ENCODE results near the gene G3BP1. TPM values are rescaled to one million over a fixed set of nuclear protein-coding genes. Genes with fewer than 3 reads are reported as not detected.

G3BP1 gene
- polyA plus RNA-seq, 1 donor from 2014 or later: 65.5 TPM

DNA sequence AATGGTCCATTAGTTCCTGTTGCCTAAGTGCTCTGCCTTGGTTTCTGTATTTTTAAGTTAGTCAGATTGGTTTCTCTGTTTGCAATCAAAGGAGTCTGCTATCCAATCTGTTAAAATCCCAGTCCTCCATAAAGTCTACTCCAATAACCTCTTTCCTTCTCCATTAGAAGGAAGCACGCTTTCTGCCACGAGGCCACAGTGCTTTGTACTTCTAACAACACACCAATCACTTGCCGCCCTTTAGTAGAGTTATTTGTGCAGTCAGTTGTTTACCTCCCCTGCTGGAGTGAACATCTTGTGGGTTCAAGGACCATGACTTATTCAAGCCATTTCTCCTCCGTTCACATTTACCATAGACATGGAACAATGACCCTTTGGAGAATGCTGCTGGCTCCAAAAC is 83.9 kb downstream of the G3BP1 start:
- Histone ChIP-seq H3K27ac (ENCODE audit: low read length) (no peak overlapping the region), H3K36me3 (ENCODE audit: insufficient read depth, low read length) (no peaks in the 10 kb centered on the region), H3K4me2 (ENCODE audit: low read length) (no peak overlapping the region), H3K9me2 (ENCODE audit: insufficient read depth, low read length) (no peaks in the 10 kb centered on the region), H3K9me3 (ENCODE audit: low read length) (no peaks in the 10 kb centered on the region), H3K4me3 (ENCODE audit: low read length) (no peak overlapping the region), H3F3A (ENCODE audit: insufficient read depth, low read length, poor library complexity, severe bottlenecking) (no peaks in the 10 kb centered on the region), H3K79me2 (replicated peaks; ENCODE audit: insufficient read depth, low read length) (no peaks in the 10 kb centered on the region), H3K27me3 (ENCODE audit: insufficient read depth, low read depth, low read length) (no peaks in the 10 kb centered on the region), H4K20me1 (ENCODE audit: insufficient read depth) (no peaks in the 10 kb centered on the region), H3K9ac (ENCODE audit: low read length) (no peak overlapping the region), H2AFZ (ENCODE audit: low read depth, low read length) (no peak overlapping the region)
- TF ChIP-seq SMC3 (conservative IDR thresholded peaks at IDR 0.05; ENCODE audit: poor library complexity): no peak
- TF ChIP-seq, protein P1, sequence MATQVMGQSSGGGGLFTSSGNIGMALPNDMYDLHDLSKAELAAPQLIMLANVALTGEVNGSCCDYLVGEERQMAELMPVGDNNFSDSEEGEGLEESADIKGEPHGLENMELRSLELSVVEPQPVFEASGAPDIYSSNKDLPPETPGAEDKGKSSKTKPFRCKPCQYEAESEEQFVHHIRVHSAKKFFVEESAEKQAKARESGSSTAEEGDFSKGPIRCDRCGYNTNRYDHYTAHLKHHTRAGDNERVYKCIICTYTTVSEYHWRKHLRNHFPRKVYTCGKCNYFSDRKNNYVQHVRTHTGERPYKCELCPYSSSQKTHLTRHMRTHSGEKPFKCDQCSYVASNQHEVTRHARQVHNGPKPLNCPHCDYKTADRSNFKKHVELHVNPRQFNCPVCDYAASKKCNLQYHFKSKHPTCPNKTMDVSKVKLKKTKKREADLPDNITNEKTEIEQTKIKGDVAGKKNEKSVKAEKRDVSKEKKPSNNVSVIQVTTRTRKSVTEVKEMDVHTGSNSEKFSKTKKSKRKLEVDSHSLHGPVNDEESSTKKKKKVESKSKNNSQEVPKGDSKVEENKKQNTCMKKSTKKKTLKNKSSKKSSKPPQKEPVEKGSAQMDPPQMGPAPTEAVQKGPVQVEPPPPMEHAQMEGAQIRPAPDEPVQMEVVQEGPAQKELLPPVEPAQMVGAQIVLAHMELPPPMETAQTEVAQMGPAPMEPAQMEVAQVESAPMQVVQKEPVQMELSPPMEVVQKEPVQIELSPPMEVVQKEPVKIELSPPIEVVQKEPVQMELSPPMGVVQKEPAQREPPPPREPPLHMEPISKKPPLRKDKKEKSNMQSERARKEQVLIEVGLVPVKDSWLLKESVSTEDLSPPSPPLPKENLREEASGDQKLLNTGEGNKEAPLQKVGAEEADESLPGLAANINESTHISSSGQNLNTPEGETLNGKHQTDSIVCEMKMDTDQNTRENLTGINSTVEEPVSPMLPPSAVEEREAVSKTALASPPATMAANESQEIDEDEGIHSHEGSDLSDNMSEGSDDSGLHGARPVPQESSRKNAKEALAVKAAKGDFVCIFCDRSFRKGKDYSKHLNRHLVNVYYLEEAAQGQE (IDR thresholded peaks at IDR 0.05; ENCODE audit: borderline replicate concordance): no peak
- no peak for TF ChIP-seq EZH2 (IDR thresholded peaks at IDR 0.05; ENCODE audit: borderline replicate concordance, insufficient read depth, low read length, poor library complexity, severe bottlenecking)
- TF ChIP-seq MXI1 (conservative IDR thresholded peaks at IDR 0.05; ENCODE audit: poor library complexity, severe bottlenecking): no peak
- TF ChIP-seq, protein P2, sequence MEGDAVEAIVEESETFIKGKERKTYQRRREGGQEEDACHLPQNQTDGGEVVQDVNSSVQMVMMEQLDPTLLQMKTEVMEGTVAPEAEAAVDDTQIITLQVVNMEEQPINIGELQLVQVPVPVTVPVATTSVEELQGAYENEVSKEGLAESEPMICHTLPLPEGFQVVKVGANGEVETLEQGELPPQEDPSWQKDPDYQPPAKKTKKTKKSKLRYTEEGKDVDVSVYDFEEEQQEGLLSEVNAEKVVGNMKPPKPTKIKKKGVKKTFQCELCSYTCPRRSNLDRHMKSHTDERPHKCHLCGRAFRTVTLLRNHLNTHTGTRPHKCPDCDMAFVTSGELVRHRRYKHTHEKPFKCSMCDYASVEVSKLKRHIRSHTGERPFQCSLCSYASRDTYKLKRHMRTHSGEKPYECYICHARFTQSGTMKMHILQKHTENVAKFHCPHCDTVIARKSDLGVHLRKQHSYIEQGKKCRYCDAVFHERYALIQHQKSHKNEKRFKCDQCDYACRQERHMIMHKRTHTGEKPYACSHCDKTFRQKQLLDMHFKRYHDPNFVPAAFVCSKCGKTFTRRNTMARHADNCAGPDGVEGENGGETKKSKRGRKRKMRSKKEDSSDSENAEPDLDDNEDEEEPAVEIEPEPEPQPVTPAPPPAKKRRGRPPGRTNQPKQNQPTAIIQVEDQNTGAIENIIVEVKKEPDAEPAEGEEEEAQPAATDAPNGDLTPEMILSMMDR (IDR thresholded peaks at IDR 0.05; ENCODE audit: poor library complexity, severe bottlenecking): no peak
- no peak for TF ChIP-seq RAD21 (conservative IDR thresholded peaks at IDR 0.05)
- TF ChIP-seq POLR2AphosphoS5 (IDR thresholded peaks at IDR 0.05): no peak
- TF ChIP-seq EP300 (conservative IDR thresholded peaks at IDR 0.05; ENCODE audit: poor library complexity, severe bottlenecking): no peak
- TF ChIP-seq TAF1 (IDR thresholded peaks at IDR 0.05; ENCODE audit: low read depth): no peak

DNA sequence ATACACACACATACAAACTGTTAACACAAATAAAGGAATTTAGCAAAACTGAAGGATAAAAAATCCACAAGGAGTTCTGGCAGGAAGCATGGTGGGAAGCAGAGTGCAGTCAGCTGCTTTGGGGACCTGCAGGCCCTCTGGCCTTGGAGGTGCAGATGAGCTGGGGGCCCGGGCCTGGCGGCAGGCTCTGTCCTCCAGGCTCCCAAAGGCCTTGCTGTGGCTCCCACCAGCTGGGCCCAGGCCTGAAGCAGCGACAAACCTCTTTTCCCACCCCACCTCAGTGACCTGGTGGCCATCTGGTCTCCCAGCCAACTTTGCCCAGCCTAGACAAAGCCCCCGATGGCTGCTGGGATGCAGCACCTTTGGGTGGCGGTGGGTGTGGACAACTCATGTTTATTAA is 85.1 kb downstream of the G3BP1 start:
- no peak overlapping the region for H3K4me2 ChIP-seq (ENCODE audit: low read length)
- no peak overlapping the region for H3K9ac ChIP-seq (ENCODE audit: low read length)

More for the DNA sequence above, 85.1 kb downstream of the G3BP1 start:
- Histone ChIP-seq H2AFZ (ENCODE audit: low read depth, low read length) (no peak overlapping the region), H4K20me1 (ENCODE audit: insufficient read depth) (no peaks in the 10 kb centered on the region), H3K27me3 (ENCODE audit: insufficient read depth, low read depth, low read length) (no peaks in the 10 kb centered on the region), H3K27ac (ENCODE audit: low read length) (no peak overlapping the region), H3K4me3 (ENCODE audit: low read length) (no peak overlapping the region), H3F3A (ENCODE audit: insufficient read depth, low read length, poor library complexity, severe bottlenecking) (no peaks in the 10 kb centered on the region), H3K9me2 (ENCODE audit: insufficient read depth, low read length) (no peaks in the 10 kb centered on the region), H3K36me3 (ENCODE audit: insufficient read depth, low read length) (no peaks in the 10 kb centered on the region), H3K9me3 (ENCODE audit: low read length) (no peaks in the 10 kb centered on the region), H3K79me2 (replicated peaks; ENCODE audit: insufficient read depth, low read length) (no peaks in the 10 kb centered on the region)
- TF ChIP-seq, protein P2 (IDR thresholded peaks at IDR 0.05; ENCODE audit: poor library complexity, severe bottlenecking): no peak
- no peak for TF ChIP-seq POLR2AphosphoS5 (IDR thresholded peaks at IDR 0.05)
- TF ChIP-seq, protein P1 (IDR thresholded peaks at IDR 0.05; ENCODE audit: borderline replicate concordance): no peak
- TF ChIP-seq EZH2 (IDR thresholded peaks at IDR 0.05; ENCODE audit: borderline replicate concordance, insufficient read depth, low read length, poor library complexity, severe bottlenecking): no peak
- TF ChIP-seq MXI1 (conservative IDR thresholded peaks at IDR 0.05; ENCODE audit: poor library complexity, severe bottlenecking): no peak
- TF ChIP-seq RAD21 (conservative IDR thresholded peaks at IDR 0.05): no peak
- no peak for TF ChIP-seq EP300 (conservative IDR thresholded peaks at IDR 0.05; ENCODE audit: poor library complexity, severe bottlenecking)
- no peak for TF ChIP-seq TAF1 (IDR thresholded peaks at IDR 0.05; ENCODE audit: low read depth)
- no peak for TF ChIP-seq SMC3 (conservative IDR thresholded peaks at IDR 0.05; ENCODE audit: poor library complexity)

All from neural cell (in vitro differentiated cells).